EL (cell line): ENCODE measurements around the gene CEP83.

Experiments
- DNase-seq: peaks from one replicate; pipeline ENCODE4 v3.0.0-alpha.2; 2016

CEP83 gene

GRCh38 chr12:94265966-94266745 is 193.5 kb downstream of the CEP83 start:
- DNase-seq, result no peak

GRCh38 chr12:94265539-94265938 is 194.1 kb downstream of the CEP83 start:
- no peak for DNase-seq

- no peak for DNase-seq
These were observed 194.8 kb downstream of the CEP83 start for GRCh38 chr12:94264736-94265485.

GRCh38 chr12:94263905-94264561 is 195.6 kb downstream of the CEP83 start:
- no peak for DNase-seq

- DNase-seq, result no peak
These were observed 196.5 kb downstream of the CEP83 start for GRCh38 chr12:94263011-94263811.

GRCh38 chr12:94262228-94263010 is 197.2 kb downstream of the CEP83 start:
- peak; percentile 93 for DNase-seq

DNA sequence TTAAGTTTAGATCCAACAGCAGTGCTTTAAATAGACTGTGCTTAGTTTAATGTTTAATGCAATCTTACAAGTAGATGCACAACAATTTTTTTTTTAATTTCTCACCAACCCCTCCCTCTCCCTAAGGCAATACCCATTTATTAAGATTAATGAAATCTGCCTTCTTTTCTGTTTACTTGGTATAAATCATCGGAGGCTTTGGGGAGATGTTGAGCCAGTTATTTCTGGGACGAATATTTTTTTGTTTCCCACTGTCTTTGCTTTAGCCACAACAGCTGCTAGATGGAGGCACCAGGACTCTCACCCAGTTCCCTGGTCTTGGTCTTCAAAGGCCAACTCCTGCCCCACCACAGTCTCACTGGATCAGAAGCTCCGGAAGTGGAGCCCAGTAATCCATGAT is 197.9 kb downstream of the CEP83 start:
- DNase-seq, result no peak

GRCh38 chr12:94261119-94261518 is 198.5 kb downstream of the CEP83 start:
- no peak for DNase-seq

- no peak for DNase-seq
These were observed 198.9 kb downstream of the CEP83 start for GRCh38 chr12:94260717-94261116.

GRCh38 chr12:94260017-94260416 is 199.7 kb downstream of the CEP83 start:
- no peak for DNase-seq

GRCh38 chr12:94258593-94258992 is 201.1 kb downstream of the CEP83 start:
- DNase-seq, result no peak
